ENCODE results near the gene ANK2. TPM values are rescaled to one million over a fixed set of nuclear protein-coding genes. Genes with fewer than 3 reads are reported as not detected.
A peak's percentile ranks its signal among the peaks of the same experiment; 100 is the strongest.

The ANK2 gene
- total and polyA plus RNA-seq, 2 of the 13 experiments (the other 11 are each of a cell fraction or from before 2014, with no cell fraction given) = 2.7 to 15.1 TPM

DNA sequence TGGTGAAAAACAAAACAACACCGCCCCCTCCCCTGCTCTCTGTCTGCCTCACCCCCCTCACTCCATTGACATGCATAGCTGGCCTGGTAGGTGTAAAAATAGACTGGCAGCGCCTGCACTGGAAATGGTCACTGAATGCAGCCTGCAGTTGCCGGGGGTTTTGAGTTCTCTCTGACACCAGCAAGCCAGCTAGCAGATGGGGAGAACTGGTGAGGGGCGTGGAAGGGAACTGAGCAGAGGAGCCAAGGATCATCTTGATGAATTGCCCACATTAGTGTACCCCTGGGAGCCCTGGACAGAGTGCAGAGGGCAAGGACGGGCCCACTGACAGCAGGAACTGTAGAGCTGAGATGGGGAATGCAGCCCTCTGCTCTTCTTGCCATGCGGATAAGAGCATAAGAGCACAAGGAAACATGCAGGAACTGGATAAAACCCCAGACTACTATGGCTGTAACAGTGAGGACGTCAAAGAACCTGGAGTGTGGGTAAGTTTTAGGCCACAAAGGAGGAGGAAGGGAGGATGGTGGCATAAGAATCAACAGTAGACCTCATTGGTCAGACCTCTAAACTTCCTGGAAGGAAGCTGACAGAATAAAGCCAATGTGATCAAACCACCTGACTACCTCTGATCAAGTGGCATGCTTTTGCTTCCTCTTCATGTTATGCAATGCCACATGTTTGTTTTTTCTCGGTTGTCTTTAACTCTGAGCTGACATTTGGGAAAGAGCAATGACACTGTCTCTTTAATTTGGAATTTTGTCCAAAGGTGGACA, 96.3 kb downstream of the ANK2 start (continued):
- TF ChIP-seq, protein P1, sequence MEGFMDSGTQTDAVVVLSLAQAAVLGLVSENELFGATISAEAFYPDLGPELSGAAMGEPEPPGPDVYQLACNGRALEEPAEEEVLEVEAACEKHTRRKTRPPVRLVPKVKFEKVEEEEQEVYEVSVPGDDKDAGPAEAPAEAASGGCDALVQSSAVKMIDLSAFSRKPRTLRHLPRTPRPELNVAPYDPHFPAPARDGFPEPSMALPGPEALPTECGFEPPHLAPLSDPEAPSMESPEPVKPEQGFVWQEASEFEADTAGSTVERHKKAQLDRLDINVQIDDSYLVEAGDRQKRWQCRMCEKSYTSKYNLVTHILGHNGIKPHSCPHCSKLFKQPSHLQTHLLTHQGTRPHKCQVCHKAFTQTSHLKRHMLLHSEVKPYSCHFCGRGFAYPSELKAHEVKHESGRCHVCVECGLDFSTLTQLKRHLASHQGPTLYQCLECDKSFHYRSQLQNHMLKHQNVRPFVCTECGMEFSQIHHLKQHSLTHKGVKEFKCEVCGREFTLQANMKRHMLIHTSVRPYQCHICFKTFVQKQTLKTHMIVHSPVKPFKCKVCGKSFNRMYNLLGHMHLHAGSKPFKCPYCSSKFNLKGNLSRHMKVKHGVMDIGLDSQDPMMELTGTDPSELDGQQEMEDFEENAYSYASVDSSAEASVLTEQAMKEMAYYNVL (CRISPR knock-in tag; IDR thresholded peaks at IDR 0.05; ENCODE audit: borderline replicate concordance) = peak; percentile 19; the same call in 1 of the 2 replicates
- no peak for TF ChIP-seq ZNF160 (CRISPR knock-in tag; IDR thresholded peaks at IDR 0.05)
- TF ChIP-seq ZMYM4 (CRISPR knock-in tag; IDR thresholded peaks at IDR 0.05) = peak; percentile 86
- TF ChIP-seq XBP1 (CRISPR knock-in tag; IDR thresholded peaks at IDR 0.05) = no peak
- TF ChIP-seq, protein P2, sequence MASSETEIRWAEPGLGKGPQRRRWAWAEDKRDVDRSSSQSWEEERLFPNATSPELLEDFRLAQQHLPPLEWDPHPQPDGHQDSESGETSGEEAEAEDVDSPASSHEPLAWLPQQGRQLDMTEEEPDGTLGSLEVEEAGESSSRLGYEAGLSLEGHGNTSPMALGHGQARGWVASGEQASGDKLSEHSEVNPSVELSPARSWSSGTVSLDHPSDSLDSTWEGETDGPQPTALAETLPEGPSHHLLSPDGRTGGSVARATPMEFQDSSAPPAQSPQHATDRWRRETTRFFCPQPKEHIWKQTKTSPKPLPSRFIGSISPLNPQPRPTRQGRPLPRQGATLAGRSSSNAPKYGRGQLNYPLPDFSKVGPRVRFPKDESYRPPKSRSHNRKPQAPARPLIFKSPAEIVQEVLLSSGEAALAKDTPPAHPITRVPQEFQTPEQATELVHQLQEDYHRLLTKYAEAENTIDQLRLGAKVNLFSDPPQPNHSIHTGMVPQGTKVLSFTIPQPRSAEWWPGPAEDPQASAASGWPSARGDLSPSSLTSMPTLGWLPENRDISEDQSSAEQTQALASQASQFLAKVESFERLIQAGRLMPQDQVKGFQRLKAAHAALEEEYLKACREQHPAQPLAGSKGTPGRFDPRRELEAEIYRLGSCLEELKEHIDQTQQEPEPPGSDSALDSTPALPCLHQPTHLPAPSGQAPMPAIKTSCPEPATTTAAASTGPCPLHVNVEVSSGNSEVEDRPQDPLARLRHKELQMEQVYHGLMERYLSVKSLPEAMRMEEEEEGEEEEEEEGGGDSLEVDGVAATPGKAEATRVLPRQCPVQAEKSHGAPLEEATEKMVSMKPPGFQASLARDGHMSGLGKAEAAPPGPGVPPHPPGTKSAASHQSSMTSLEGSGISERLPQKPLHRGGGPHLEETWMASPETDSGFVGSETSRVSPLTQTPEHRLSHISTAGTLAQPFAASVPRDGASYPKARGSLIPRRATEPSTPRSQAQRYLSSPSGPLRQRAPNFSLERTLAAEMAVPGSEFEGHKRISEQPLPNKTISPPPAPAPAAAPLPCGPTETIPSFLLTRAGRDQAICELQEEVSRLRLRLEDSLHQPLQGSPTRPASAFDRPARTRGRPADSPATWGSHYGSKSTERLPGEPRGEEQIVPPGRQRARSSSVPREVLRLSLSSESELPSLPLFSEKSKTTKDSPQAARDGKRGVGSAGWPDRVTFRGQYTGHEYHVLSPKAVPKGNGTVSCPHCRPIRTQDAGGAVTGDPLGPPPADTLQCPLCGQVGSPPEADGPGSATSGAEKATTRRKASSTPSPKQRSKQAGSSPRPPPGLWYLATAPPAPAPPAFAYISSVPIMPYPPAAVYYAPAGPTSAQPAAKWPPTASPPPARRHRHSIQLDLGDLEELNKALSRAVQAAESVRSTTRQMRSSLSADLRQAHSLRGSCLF (CRISPR knock-in tag; IDR thresholded peaks at IDR 0.05; ENCODE audit: borderline replicate concordance) = no peak
- TF ChIP-seq SUZ12 (IDR thresholded peaks at IDR 0.05; ENCODE audit: low read depth, low read length) = no peak
- no peak for TF ChIP-seq CHD2 (IDR thresholded peaks at IDR 0.05; ENCODE audit: low read depth, low read length)
- TF ChIP-seq FOXM1 (CRISPR knock-in tag; IDR thresholded peaks at IDR 0.05) = no peak
- TF ChIP-seq, protein P3, sequence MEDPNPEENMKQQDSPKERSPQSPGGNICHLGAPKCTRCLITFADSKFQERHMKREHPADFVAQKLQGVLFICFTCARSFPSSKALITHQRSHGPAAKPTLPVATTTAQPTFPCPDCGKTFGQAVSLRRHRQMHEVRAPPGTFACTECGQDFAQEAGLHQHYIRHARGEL (CRISPR knock-in tag; IDR thresholded peaks at IDR 0.05) = no peak
- peak; percentile 63; the same call in 1 of the 2 replicates for TF ChIP-seq ETV5 (CRISPR knock-in tag; IDR thresholded peaks at IDR 0.05; ENCODE audit: borderline replicate concordance)
- TF ChIP-seq, protein P4, sequence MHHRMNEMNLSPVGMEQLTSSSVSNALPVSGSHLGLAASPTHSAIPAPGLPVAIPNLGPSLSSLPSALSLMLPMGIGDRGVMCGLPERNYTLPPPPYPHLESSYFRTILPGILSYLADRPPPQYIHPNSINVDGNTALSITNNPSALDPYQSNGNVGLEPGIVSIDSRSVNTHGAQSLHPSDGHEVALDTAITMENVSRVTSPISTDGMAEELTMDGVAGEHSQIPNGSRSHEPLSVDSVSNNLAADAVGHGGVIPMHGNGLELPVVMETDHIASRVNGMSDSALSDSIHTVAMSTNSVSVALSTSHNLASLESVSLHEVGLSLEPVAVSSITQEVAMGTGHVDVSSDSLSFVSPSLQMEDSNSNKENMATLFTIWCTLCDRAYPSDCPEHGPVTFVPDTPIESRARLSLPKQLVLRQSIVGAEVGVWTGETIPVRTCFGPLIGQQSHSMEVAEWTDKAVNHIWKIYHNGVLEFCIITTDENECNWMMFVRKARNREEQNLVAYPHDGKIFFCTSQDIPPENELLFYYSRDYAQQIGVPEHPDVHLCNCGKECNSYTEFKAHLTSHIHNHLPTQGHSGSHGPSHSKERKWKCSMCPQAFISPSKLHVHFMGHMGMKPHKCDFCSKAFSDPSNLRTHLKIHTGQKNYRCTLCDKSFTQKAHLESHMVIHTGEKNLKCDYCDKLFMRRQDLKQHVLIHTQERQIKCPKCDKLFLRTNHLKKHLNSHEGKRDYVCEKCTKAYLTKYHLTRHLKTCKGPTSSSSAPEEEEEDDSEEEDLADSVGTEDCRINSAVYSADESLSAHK (CRISPR knock-in tag; IDR thresholded peaks at IDR 0.05; ENCODE audit: borderline replicate concordance) = no peak
- TF ChIP-seq NR1H2 (CRISPR knock-in tag; IDR thresholded peaks at IDR 0.05; ENCODE audit: borderline replicate concordance, low read depth) = no peak
- TF ChIP-seq, protein P5, sequence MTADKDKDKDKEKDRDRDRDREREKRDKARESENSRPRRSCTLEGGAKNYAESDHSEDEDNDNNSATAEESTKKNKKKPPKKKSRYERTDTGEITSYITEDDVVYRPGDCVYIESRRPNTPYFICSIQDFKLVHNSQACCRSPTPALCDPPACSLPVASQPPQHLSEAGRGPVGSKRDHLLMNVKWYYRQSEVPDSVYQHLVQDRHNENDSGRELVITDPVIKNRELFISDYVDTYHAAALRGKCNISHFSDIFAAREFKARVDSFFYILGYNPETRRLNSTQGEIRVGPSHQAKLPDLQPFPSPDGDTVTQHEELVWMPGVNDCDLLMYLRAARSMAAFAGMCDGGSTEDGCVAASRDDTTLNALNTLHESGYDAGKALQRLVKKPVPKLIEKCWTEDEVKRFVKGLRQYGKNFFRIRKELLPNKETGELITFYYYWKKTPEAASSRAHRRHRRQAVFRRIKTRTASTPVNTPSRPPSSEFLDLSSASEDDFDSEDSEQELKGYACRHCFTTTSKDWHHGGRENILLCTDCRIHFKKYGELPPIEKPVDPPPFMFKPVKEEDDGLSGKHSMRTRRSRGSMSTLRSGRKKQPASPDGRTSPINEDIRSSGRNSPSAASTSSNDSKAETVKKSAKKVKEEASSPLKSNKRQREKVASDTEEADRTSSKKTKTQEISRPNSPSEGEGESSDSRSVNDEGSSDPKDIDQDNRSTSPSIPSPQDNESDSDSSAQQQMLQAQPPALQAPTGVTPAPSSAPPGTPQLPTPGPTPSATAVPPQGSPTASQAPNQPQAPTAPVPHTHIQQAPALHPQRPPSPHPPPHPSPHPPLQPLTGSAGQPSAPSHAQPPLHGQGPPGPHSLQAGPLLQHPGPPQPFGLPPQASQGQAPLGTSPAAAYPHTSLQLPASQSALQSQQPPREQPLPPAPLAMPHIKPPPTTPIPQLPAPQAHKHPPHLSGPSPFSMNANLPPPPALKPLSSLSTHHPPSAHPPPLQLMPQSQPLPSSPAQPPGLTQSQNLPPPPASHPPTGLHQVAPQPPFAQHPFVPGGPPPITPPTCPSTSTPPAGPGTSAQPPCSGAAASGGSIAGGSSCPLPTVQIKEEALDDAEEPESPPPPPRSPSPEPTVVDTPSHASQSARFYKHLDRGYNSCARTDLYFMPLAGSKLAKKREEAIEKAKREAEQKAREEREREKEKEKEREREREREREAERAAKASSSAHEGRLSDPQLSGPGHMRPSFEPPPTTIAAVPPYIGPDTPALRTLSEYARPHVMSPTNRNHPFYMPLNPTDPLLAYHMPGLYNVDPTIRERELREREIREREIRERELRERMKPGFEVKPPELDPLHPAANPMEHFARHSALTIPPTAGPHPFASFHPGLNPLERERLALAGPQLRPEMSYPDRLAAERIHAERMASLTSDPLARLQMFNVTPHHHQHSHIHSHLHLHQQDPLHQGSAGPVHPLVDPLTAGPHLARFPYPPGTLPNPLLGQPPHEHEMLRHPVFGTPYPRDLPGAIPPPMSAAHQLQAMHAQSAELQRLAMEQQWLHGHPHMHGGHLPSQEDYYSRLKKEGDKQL (CRISPR knock-in tag; IDR thresholded peaks at IDR 0.05; ENCODE audit: low read depth) = no peak
